ENCODE data around the gene NPPA.
A peak's percentile ranks its signal among the peaks of the same experiment; 100 is the strongest.

The NPPA gene

DNA sequence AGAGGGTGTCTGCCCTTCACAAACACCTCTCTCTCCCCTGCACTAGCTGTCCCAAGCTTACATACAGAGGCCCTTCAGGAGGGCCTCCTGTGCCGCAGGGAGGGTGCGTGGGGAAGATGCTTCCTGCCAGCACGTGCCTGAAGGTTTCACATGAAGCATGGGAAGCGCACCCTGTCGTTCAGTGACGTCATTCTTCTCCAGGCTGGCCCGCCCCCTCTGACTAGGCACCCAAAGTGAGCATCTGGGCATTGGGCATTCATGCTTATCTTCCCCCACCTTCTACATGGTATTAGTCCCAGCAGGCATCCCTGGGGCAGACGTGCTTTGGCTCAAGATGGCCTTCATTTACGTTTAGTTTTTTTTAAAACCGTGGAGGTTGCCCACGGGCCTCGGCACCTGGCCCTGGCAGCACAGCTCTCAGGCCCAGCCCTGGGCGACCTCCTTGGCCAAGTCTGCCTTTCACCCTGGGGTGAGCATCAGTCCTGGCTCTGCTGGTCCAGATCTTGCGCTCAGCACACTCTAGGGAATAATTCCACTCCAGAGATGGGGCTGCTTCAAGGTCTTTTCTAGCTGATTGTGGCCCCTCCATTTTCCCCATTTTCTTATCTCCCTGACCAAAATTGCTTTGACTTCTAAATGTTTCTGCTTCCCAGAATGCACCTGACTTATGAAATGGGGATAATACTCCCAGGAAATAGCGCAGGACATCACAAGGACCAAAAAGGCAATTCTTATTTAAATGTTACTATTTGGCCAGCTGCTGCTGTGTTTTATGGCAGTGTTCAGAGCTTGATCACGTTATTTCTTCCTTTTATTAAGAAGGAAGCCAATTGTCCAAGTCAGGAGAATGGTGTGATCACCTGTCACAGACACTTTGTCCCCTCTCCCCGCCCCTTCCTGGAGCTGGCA lies 6.1 kb downstream of the NPPA start:
- DNase-seq, result no peak

DNA sequence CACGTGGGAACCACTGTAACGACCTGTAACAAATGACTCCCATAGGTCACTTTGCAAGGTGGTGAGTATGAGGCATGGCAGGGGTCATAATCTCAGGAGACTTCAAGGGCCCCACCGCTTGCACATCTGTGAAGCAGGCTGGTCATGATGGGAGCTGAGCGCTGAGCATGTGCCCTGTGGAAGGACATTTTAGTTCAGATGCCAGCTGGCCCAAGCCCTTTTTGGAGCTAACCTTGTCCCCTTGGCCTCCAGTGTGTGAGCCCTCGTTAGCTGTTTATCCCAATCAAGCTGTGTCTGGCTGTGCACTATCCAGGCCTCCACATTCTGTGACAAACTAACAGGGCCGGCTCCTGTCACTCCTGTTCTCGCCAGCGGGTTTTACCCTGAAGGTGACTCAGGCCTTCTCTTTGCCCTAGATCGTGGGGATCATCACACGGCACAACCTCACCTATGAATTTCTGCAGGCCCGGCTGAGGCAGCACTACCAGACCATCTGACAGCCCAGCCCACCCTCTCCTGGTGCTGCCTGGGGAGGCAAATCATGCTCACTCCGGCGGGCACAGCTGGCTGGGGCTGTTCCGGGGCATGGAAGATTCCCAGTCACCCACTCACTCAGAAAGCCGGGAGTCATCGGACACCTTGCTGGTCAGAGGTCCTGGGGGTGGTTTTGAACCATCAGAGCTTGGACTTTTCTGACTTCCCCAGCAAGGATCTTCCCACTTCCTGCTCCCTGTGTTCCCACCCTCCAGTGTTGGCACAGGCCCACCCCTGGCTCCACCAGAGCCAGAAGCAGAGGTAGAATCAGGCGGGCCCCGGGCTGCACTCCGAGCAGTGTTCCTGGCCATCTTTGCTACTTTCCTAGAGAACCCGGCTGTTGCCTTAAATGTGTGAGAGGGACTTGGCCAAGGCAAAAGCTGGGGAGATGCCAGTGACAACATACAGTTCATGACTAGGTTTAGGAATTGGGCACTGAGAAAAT lies 7.6 kb downstream of the NPPA start:
- DNase-seq, result no peak

DNA sequence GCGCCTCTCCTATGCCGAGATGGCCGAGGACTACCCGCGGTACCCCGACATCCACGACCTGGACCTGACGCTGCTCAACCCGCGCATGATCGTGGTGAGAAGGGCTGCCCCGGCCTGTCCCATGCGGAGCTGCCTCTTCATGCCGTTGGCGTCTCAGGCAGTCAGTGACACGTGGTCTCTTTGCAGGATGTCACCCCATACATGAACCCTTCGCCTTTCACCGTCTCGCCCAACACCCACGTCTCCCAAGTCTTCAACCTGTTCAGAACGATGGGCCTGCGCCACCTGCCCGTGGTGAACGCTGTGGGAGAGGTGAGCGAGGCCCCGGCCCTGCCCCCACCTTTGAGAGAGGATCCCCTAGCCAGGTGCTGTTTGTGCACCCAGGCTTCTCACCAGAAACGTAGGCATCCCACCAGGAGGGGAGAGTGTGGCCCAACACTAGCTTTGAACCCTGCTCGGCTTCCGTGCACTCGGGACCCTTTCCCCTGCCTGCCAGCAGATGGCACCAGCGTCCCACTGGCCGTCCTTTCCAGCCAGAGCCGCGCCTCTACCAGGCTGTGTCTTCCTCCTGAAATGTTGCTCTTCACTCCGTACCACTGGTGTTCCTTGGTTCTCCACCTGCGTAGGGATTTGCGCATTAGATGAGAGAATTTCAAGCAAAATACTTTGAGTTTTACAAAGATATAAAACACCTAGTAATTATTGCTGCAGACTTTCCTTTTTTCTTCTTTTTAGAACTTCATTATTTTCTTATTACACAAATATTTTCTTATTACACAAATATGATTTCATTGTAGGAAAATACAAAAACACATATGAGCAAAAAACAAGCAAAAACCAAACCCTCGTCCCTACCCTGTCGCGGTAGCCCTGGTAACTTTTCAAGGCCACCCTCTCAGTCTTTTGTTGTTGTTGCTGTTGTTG lies 9.0 kb downstream of the NPPA start:
- DNase-seq, result peak; percentile 82

DNA sequence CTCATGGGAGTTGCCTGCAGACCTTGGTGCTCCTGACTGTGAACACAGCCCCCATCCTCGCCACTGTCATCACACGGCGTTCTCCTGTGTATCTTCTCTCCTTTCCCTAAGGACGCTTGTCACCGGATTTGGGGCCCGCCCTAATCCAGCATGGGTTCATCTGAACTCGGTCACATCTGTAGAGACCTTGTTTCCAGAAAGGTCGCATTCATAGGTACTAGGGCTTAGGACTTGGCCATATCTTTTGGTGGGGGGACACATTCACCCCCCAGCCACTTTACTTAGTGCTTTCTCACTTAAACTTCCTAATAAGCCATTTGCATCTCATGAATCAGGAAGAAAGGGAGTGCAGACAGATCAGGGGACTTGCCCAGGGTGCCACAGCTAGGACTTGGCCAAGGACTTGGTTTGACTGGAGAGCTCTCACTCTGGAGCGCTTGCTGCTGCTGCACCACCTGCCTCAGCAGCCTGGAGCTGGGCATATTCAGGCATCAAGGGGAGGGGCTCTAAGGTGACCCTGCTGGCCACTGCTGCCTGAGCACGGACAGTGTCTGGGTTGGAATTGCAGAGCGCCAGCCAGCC lies 9.7 kb downstream of the NPPA start:
- no peak for DNase-seq

DNA sequence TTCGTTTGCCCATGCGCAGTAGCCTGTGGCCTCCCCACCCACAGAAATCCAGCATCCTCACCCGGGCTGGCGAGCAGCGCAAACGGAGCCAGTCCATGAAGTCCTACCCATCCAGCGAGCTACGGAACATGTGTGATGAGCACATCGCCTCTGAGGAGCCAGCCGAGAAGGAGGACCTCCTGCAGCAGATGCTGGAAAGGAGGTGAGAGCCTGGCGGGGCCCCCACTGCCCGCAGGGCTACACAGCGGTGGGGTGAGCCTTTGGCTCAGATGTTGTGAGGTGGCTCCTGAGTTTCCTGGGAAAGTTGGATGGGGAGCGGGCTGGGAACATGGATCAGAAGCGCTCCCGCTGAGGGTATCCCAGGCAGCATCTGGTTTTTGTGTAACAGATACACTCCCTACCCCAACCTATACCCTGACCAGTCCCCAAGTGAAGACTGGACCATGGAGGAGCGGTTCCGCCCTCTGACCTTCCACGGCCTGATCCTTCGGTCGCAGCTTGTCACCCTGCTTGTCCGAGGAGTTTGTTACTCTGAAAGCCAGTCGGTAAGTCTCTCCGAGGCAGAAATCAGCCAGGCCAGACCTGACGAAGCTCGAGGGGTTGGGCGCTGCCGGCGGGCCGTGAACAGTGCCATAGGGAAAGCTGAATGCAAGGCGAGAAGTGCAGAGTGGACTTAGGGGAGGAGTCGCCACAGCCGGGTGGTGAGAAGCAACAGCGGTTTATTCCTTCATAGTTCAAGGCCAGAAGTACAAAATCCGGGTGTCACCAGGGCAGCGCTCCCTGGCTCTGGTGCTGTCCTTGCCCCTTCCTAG lies 10.4 kb downstream of the NPPA start:
- DNase-seq, result no peak

DNA sequence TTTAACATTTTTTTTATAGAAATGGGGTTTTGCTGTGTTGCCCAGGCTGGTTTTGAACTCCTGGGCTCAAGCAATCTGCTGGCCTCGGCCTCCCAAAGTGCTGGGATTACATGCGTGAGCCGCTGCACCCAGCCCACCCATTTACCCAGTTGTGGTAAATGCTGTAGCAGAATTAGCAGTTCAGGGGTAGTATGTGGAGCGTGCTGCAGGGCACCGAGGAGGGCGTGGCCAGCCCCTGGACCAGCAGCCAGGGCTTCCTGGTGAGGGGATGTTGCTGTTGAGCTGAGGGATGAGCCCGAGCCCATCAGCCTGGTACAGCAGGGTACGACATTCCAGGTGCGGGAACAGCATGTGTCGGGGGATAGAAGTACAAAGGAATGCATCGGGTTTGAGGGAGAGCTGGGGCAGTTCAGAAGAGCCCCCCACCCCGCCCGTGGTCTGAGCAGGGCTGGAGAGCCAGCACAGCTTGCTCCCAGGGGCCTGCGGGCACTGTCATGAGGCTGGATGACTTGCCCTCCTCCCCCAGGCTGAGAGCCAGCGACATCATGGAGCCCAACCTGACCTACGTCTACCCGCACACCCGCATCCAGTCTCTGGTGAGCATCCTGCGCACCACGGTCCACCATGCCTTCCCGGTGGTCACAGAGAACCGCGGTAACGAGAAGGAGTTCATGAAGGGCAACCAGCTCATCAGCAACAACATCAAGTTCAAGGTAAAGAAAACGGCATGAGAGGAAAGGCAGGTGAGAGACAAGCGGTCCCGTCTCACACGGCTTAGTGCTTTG lies 11.9 kb downstream of the NPPA start:
- no peak for DNase-seq

DNA sequence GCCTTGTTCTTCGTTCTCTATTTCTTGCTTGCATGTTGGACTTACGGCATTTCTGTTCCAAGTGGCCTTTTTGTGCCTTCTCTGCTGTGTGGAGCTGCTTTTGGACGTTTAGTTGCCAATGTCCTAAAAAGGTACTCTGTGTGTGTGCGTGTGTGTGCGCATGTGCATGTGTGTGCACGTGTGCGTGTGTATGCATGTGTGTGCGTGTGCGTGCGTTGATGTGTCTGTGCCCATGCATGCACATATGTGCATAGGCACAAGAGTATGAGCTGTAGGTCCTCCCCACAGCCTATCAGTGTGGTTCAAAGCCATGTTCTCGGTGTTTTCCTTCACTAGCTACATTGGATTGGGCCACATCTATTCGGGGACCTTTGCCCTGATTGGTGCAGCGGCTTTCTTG lies 13.7 kb downstream of the NPPA start:
- no peak for DNase-seq

DNA sequence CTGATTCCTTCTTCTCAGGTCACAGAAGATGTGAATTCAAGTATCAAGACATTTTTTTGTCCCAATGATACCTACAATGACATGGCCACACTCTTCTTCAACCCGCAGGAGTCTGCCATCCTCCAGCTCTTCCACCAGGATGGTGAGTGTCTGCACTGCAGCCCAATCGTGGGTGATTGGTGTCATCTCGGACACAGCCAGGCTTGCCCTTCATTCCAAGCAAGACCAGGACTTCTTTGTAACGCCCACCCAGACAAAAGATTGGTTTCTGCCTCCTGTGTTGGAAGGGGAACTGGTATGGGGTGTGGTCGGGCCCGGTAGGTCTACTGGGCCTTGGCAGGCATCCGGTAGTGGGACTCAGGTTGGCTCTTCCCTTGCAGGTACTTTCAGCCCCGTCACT lies 14.1 kb downstream of the NPPA start:
- no peak for DNase-seq

DNA sequence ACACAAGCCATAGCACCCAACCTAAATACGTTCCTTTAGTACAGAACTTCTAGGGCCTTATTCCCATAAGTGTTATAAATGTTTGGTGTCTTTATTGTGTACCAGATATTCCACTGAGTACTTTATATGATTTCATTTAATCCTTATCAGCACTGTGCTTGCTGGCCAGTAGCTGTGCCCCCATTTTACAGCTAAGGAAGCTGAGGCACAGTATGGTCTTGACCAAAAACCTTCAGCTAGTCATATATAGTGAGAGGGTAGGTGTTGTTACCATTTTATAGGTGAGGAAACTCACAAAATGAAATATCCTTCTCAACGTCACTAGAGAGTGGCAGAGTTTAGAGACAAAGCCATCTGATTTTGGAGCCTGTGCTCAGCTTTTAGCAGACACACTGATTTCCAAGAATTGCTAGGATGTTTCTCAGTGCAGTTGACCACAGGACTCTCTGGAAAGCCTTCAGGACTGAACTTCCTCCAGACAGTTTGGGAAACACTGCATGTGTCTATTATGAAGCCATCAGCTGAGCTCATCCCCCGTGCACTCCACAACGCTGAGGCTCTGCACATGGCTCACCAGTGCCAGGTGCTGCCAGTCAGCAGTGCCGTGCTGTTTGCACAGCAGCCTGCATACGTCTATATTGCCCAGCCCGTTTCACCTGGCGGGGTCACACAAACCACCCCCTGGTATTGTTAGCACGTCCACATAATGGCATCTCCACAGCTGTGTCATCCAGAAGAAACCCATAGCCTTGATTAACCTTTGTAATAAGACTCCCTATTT lies 15.4 kb downstream of the NPPA start:
- DNase-seq, result no peak

DNA sequence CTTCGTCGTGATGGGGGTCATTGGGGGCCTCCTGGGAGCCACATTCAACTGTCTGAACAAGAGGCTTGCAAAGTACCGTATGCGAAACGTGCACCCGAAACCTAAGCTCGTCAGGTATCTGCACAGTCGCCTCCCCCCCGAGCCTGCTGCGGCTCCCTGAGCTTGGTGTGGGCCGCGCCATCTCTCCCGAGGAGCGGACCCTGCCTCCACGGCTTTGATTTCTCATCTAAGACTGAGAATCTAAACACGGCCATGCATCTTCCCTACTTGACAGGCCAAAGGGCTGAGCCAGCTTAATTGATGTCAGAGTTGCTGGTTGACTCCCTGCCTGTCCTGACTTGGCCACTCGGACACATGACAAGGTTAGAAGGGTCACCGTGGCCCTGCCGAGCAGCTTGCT lies 19.1 kb downstream of the NPPA start:
- no peak for DNase-seq

DNA sequence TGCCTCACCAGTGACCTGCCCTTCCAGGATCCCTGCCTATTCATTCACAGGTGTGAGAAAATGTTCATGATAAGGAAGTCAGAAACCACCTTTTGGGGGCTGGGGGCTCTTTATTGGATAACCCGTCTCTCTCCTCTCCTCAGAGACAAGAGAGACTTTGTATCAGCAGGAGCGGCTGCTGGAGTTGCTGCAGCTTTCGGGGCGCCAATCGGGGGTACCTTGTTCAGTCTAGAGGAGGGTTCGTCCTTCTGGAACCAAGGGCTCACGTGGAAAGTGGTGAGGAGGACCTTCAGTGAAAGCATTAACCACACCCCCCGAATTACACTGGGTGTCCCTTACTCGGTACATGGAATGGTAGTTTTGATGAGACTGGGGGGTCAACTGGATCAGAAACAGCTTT lies 20.6 kb downstream of the NPPA start:
- no peak for DNase-seq

DNA sequence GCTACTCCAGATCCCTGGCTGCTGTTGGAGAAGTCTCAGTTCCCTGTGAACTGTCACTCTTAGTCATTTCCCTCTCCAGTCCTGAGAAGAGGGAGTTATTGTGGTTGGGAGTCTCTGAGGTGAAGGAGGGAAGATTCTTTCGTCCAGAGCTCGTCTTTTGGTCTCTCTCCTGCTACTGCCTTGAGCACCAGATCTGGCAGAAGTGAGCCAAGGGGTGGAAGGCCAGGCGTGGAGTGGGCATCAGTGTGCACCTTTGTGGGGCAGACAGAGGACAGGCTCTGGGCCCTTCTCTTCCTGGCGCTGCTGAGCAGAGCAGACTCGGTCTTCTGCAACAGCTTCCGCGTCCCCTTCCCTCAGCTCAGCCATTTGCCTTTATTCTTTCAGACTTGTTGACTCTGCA lies 22.5 kb downstream of the NPPA start:
- DNase-seq, result no peak

DNA sequence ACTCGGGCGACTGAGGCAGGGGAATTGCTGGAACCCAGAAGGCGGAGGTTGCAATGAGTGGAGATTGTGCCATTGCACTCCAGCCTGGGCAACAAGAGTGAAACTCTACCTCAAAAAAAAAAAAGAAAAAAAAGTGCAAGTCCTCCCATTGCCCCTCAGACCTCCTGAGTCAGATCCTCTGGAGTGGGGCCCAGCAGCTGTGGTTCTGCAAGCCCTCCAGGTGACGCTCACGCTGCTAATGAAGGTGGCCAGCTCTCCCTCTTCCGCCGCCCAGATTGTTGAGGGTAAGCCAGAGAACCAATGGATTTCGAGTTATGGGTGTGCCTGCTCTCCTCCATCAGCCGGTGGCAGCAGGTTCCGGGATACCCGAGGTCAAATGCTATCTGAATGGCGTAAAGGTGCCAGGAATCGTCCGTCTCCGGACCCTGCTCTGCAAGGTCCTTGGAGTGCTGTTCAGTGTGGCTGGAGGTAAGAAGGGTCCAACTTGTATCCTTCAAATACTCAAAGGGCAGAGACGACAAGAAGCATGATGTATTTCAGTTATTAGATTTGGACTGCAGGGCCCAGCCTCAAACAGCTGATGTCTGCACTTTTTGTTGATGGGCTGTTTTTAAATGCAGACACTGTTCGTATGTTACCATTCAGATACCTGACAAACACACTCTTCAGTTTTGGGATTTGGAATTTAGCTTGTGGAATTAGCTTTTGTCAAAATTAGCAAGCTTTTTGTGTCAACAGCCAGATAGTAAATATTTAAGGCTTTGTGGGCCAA lies 24.0 kb downstream of the NPPA start:
- DNase-seq, result no peak

DNA sequence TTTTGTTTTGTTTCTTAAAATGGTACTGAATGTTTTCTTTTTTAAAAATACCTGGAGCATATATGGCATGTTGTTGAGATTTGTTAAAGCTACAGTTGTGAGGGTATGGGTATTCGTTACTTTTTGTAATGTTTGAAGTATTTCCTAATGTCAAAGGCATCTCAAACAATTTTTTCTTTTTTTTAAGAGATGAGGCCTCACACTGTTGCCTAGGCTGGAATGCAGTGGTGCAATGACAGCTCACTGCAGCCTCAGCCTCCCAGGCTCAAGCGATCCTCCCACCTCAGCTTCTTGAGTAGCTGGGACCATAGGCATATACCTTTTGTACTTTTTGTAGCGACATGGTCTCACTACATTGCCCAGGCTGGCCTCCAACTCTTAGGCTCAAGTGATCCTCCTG lies 25.5 kb downstream of the NPPA start:
- DNase-seq, result no peak

DNA sequence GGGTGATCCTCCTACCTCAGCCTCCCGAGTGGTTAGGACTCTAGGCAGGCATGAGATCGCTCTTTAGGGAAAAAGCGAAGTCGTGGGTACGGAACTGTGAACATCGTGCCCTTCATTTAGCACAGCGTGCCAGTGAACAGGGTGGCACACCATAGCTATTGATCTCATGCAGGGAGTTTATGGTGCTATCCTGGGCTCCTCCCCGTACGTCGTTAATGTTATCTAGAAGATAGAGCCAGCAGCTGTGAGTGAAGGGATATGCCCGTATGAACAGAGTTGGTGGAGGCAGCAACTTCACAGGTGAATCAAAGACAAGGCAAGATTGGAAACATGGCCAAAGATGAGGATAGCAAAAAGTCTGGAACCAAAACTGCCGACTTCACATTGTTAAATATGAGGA lies 30.4 kb downstream of the NPPA start:
- DNase-seq, result no peak

DNA sequence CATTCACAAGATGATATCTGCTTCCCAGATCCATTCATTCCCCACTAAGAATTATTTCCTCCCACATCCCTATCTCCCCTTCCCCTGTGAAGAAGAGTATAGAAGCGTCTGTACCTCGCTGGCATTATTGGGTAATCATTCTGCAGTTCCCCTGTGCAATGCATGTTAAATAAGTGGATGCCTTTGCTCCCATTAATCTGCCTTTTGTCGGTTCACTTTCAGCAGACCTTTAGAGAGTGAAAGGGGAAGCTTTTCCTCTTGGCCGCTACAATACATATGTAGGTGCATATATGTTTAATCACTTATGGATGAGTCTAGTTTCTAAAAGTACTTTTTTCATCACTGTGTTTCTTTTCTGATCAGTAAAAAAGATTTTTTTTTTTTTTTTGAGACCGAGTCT lies 34.6 kb downstream of the NPPA start:
- no peak for DNase-seq

DNA sequence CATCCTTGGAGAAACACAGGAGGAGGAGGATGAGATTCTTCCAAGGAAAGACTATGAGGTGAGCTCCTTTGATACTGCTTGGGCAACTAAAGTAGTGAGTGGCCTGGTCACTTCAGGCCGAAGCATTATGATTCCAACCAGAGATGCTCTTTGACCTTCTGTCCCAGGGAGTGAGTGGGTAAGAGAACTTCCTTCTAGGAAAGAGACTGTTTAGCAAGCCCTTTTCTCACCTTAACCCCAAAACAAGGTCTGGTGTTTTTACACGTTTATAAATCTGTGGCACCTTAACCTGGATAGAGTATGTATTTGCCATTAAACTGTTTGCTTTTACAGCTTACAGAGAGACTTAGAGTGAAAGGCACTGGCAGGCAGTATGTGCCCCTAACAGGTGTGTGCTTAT lies 40.5 kb downstream of the NPPA start:
- no peak for DNase-seq

DNA sequence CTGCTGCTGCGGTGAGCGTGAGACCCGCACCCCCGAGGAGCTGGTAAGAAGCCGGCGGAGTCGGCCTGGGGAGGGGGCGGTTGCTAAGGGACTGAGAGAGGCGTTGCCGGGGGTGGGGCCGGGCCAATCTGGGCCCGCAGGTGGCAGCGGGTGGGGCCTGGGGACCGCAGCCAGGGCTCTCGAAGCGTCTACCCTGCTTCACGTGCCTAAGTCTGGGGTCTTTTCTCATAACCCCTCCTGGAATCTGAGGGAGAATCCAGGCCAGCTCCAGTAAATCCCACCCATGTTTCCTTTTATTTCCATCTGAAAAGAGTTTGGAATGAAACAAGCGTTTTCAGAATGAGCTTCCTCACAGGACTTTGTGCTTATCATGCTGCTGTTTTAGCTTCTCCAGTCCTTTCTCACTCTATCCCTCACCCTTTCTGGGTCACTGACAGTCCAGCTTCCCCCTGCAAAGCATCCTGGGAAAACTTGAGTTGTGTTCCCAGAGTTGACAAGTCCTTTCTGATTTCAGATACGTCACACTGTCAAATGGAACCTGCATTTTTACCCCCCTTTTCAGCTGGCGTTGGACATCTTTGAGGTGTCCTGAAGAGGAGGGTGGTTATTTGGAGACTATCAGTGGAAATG lies 41.2 kb downstream of the NPPA start:
- DNase-seq, result no peak

Data from stimulated activated CD8-positive, alpha-beta memory T cell treated with anti-CD3 and anti-CD28 coated beads, Interleukin-4, amount 100 ng/mL, for 48 hours (primary cell).